Endothelial cell of umbilical vein (primary cell): ENCODE data around the gene CROCC2. TPM values are rescaled to one million over a fixed set of nuclear protein-coding genes. Genes with fewer than 3 reads are reported as not detected.

Experiments
- BruUV-seq: library from RNA; stranded (reverse); fragments of 400-500 nt; replicated peaks from 2 replicates; lab custom pipeline; 2021; lab: Mats Ljungman, UMichigan
- CTCF ChIA-PET: fragments of 300-600, 350-600 bp; sonication (Branson Sonifier 250); formaldehyde crosslinking; loops from one replicate; lab custom pipeline; 2021; ENCODE audit warnings: antibody characterized with exemption, inconsistent platforms; lab: Charles Lee
- POLR2A ChIA-PET: fragments of 300-600, 350-600 bp; sonication (Branson Sonifier 250); formaldehyde crosslinking; loops from one replicate; lab custom pipeline; 2021; ENCODE audit warnings: antibody characterized with exemption, inconsistent platforms; lab: Charles Lee
- DNase-seq: peaks from one replicate; pipeline ENCODE4 v3.0.0-alpha.2; 2011; ENCODE audit warnings: low read depth, low spot score
- FAIRE-seq: peaks from 2 replicates; lab custom pipeline; 2011; peaks lifted over from hg19 to GRCh38; lab: Jason Lieb, UNC
- H2AFZ ChIP-seq: 2 replicates; pipeline ENCODE4 v1.6.0; 2012; ENCODE audit warnings: low read depth, low read length, control low read depth, inconsistent platforms
- H3K27ac ChIP-seq: 2 replicates; pipeline ENCODE4 v1.5.1; 2011; ENCODE audit warnings: low read depth, mild to moderate bottlenecking, control low read depth, low read length, moderate library complexity; ENCODE audit not compliant: insufficient read depth
- H3K27me3 ChIP-seq, 2 experiments: 2 replicates each; pipeline versions ENCODE4 v1.6.0 to v1.6.1; 2011; ENCODE audit warnings: low read length in 2 of 2, mixed read lengths in 1 of 2; ENCODE audit not compliant: control insufficient read depth in 2 of 2, insufficient read depth in 2 of 2
- H3K36me3 ChIP-seq, 2 experiments: 2 replicates in 1 of 2; 3 replicates in 1 of 2; pipeline ENCODE4 v1.5.1; 2011; ENCODE audit warnings: low read length in 2 of 2, mild to moderate bottlenecking in 1 of 2, moderate library complexity in 1 of 2; ENCODE audit not compliant: control insufficient read depth in 2 of 2, insufficient read depth in 2 of 2; ENCODE audit errors: extremely low read depth in 1 of 2
- H3K4me1 ChIP-seq: 3 replicates; pipeline ENCODE4 v1.5.1; 2011; ENCODE audit warnings: mild to moderate bottlenecking, low read length; ENCODE audit not compliant: control insufficient read depth, insufficient read depth; ENCODE audit errors: extremely low read depth
- H3K4me2 ChIP-seq: 2 replicates; pipeline ENCODE4 v1.6.1; 2011; ENCODE audit warnings: low read length, control low read depth, mixed read lengths; ENCODE audit not compliant: insufficient read depth
- H3K4me3 ChIP-seq, 3 experiments: fragments of 200-600 bp in 1 of 3; sonication (generic), shearing (Covaris generic) in 1 of 3; replicated peaks in 1 of 3; 2 replicates each; pipeline ENCODE4 v1.5.1; 2011 to 2016; ENCODE audit warnings: control low read depth in 3 of 3, low read length in 3 of 3, mild to moderate bottlenecking in 2 of 3, inconsistent platforms in 1 of 3, low read depth in 1 of 3, moderate library complexity in 1 of 3; ENCODE audit not compliant: insufficient read depth in 1 of 3
- H3K79me2 ChIP-seq: 2 replicates; pipeline ENCODE4 v1.6.0; 2012; ENCODE audit warnings: low read length, inconsistent platforms; ENCODE audit not compliant: control insufficient read depth, insufficient read depth
- H3K9ac ChIP-seq: replicated peaks from 2 replicates; pipeline ENCODE3; 2011; ENCODE audit warnings: low read length, control low read depth; ENCODE audit not compliant: insufficient read depth; ENCODE audit errors: extremely low read depth
- H3K9me1 ChIP-seq: replicated peaks from 3 replicates; pipeline ENCODE4 v1.6.0; 2011; ENCODE audit warnings: mild to moderate bottlenecking, low read length; ENCODE audit not compliant: control insufficient read depth, insufficient read depth; ENCODE audit errors: extremely low read depth
- H3K9me3 ChIP-seq: replicated peaks from 2 replicates; pipeline ENCODE4 v1.5.1; 2012; ENCODE audit warnings: low read length, inconsistent platforms; ENCODE audit not compliant: control insufficient read depth, insufficient read depth
- H4K20me1 ChIP-seq: replicated peaks from 2 replicates; pipeline ENCODE3; 2011; ENCODE audit warnings: mild to moderate bottlenecking, low read length; ENCODE audit not compliant: control insufficient read depth, insufficient read depth; ENCODE audit errors: extremely low read depth
- FOS ChIP-seq: IDR thresholded peaks from 2 replicates; pipeline ENCODE4 v1.6.1; 2011; ENCODE audit warnings: mild to moderate bottlenecking, low read length, moderate library complexity, borderline replicate concordance; ENCODE audit not compliant: insufficient read depth
- MYC ChIP-seq: IDR thresholded peaks from one replicate; pipeline ENCODE4 v1.6.1; 2011; ENCODE audit warnings: mild to moderate bottlenecking, low read depth, low read length
- POLR2A ChIP-seq: IDR thresholded peaks from 2 replicates; pipeline ENCODE4 v1.6.1; 2012; ENCODE audit warnings: low read depth, mild to moderate bottlenecking, control low read depth, low read length
- dilution Hi-C: fragments of 300-500 bp; cut with MboI; formaldehyde crosslinking; loops from one replicate; pipeline ENCODE4 v1.15.0; 2019; ENCODE audit warnings: low sequenced_read_pairs; ENCODE audit not compliant: extremely low pct_ligation_motif_present
- intact Hi-C: fragments of 100-400 bp; cut with micrococcal nuclease; formaldehyde crosslinking; loops from one replicate; pipeline ENCODE4 v1.10.0; 2022
- polyA plus RNA-seq, 4 experiments: library from polyadenylated mRNA; depleted of rRNA in 3 of 4; stranded (reverse) in 3 of 4; unstranded in 1 of 4; fragments of >200 nt; gene quantifications; 2 replicates each; pipeline versions ENCODE4 v1.2.1 to v1.2.3, GENCODE V29; 2011 to 2012; ENCODE audit warnings: missing spikeins in 1 of 4
- total RNA-seq: library from RNA; stranded (reverse); gene quantifications from 2 replicates; pipeline ENCODE4 v1.2.3, GENCODE V29; 2021

The CROCC2 gene
- total and polyA plus RNA-seq, 2 donors (not counting 3 experiments of a cell fraction or from before 2014, with no cell fraction given) = not detected

GRCh38 chr2:240921311-240921994, 15.3 kb downstream of the CROCC2 start:
- BruUV-seq = no TSS peak
- H3K4me1 ChIP-seq = no peaks in the 10 kb centered on the region
- DNase-seq (no peak), FAIRE-seq (no peak)
- H3K9me3 ChIP-seq = no peaks in the 10 kb centered on the region
- H2AFZ ChIP-seq = no peak overlapping the region
- H3K4me3 ChIP-seq = no peak overlapping the region
- no peaks in the 10 kb centered on the region for H3K79me2 ChIP-seq
- no peak overlapping the region for H3K27ac ChIP-seq
- intact Hi-C loops = no loop called here
- POLR2A ChIA-PET = no interaction called here
- H3K9me1 ChIP-seq = no peaks in the 10 kb centered on the region
- CTCF ChIA-PET = no interaction called here
- H3K27me3 ChIP-seq = no peaks in the 10 kb centered on the region
- H3K4me2 ChIP-seq = no peak overlapping the region
- H4K20me1 ChIP-seq = no peaks in the 10 kb centered on the region
- dilution Hi-C loops = no loop called here
- TF ChIP-seq MYC = no peak
- TF ChIP-seq FOS = peak; percentile 11
- H3K36me3 ChIP-seq = no peaks in the 10 kb centered on the region
- H3K9ac ChIP-seq = no peak overlapping the region

GRCh38 chr2:240921995-240922244, 15.8 kb downstream of the CROCC2 start:
- Histone ChIP-seq H3K4me2 (no peak overlapping the region), H3K27me3 (no peaks in the 10 kb centered on the region), H3K9me3 (no peaks in the 10 kb centered on the region), H3K4me3 (no peak overlapping the region), H3K9me1 (no peaks in the 10 kb centered on the region), H3K4me1 (no peaks in the 10 kb centered on the region), H4K20me1 (no peaks in the 10 kb centered on the region), H3K9ac (no peak overlapping the region), H3K27ac (no peak overlapping the region), H3K79me2 (no peaks in the 10 kb centered on the region), H2AFZ (no peak overlapping the region), H3K36me3 (no peaks in the 10 kb centered on the region)
- dilution Hi-C loops = no loop called here
- FAIRE-seq (no peak), DNase-seq (no peak)
- no peak for TF ChIP-seq POLR2A
- POLR2A ChIA-PET = no interaction called here
- no TSS peak for BruUV-seq
- CTCF ChIA-PET = no interaction called here
- intact Hi-C loops = no loop called here
